PFSK-1 (cell line): ENCODE data around the gene UBL3.

Source experiments
- POLR2AphosphoS5 ChIP-seq: IDR thresholded peaks from 2 replicates; pipeline ENCODE4 v1.6.1; 2012; ENCODE audit warnings: low read depth, mild to moderate bottlenecking, control low read depth, low read length, moderate library complexity
- TAF1 ChIP-seq: IDR thresholded peaks from 2 replicates; pipeline ENCODE4 v1.6.1; 2012; ENCODE audit warnings: low read length, control low read depth, borderline replicate concordance; ENCODE audit not compliant: insufficient read depth

DNA sequence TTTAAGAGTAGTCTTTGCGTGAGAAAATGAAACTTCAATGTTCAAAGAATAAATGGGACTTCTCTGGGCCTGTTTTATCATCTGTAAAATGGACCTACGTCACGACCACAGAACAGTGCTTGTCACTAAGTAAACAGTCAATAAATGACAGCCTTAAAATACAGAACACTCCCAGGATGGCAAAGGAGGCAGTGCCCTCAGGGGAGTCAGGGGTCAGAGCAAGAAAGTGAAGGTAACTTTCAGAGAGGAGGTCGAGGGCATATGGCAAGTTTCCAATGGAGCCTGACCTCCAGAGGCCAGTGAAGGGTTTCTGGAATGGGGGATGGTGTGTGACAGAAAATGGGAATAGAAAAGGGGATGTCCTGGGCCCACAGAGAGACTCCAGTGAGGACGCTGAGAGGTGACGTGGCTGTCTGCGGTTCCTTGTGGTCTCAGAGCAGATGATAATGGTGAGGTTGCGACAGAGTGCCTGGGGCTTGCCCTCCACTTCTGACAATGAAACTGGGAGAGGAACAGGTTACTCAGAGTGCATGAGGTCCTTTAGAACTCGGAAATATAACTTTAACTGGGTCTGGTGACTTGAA, 91.8 kb downstream of the UBL3 start:
- TF ChIP-seq TAF1 (no peak), POLR2AphosphoS5 (no peak)
